H9 (cell line): ENCODE measurements around the gene FAM76B. TPM values are rescaled to one million over a fixed set of nuclear protein-coding genes. Genes with fewer than 3 reads are reported as not detected.

Experiments used
- DNase-seq: peaks from one replicate; pipeline ENCODE4 v3.0.0-alpha.2; 2017
- H2AFZ ChIP-seq: one replicate; pipeline ENCODE4 v1.6.1; 2013; ENCODE audit warnings: mild to moderate bottlenecking, low read length, control low read depth, moderate library complexity
- H2AK5ac ChIP-seq: 2 replicates; pipeline ENCODE4 v1.6.1; 2013; ENCODE audit warnings: low read length, control low read depth, mixed read lengths; ENCODE audit not compliant: insufficient read length
- H2BK120ac ChIP-seq: one replicate; pipeline ENCODE4 v1.6.1; 2013; ENCODE audit warnings: low read depth, mild to moderate bottlenecking, low read length, control low read depth, inconsistent platforms; ENCODE audit not compliant: poor library complexity, severe bottlenecking
- H2BK12ac ChIP-seq: 2 replicates; pipeline ENCODE4 v1.6.1; 2013; ENCODE audit warnings: low read length, control low read depth, mixed read lengths, low read depth; ENCODE audit not compliant: insufficient read length
- H2BK15ac ChIP-seq: 2 replicates; pipeline ENCODE4 v1.6.1; 2013; ENCODE audit warnings: low read depth, low read length, control low read depth
- H2BK20ac ChIP-seq: one replicate; pipeline ENCODE4 v1.6.1; 2013; ENCODE audit warnings: low read depth, mild to moderate bottlenecking, low read length, control low read depth, inconsistent platforms; ENCODE audit not compliant: poor library complexity, severe bottlenecking
- H2BK5ac ChIP-seq: 2 replicates; pipeline ENCODE4 v1.6.1; 2013; ENCODE audit warnings: low read length, control low read depth, mixed read lengths; ENCODE audit not compliant: insufficient read length
- H3K14ac ChIP-seq: 2 replicates; pipeline ENCODE4 v1.6.1; 2013; ENCODE audit warnings: low read length, control low read depth; ENCODE audit not compliant: insufficient read depth
- H3K18ac ChIP-seq: 2 replicates; pipeline ENCODE4 v1.6.1; 2013; ENCODE audit warnings: low read depth, mild to moderate bottlenecking, mixed read lengths, low read length, control low read depth; ENCODE audit not compliant: insufficient read length
- H3K23ac ChIP-seq: 2 replicates; pipeline ENCODE4 v1.6.1; 2013; ENCODE audit warnings: low read length, control low read depth, mixed read lengths, low read depth; ENCODE audit not compliant: insufficient read length
- H3K23me2 ChIP-seq: 2 replicates; pipeline ENCODE4 v1.6.1; 2013; ENCODE audit warnings: low read depth, mild to moderate bottlenecking, mixed read lengths, low read length, control low read depth; ENCODE audit not compliant: insufficient read length, poor library complexity, severe bottlenecking
- H3K27ac ChIP-seq: 2 replicates; pipeline ENCODE4 v1.5.1; 2013; ENCODE audit warnings: low read length, control low read depth, mixed read lengths, low read depth; ENCODE audit not compliant: insufficient read length
- H3K27me3 ChIP-seq: 2 replicates; pipeline ENCODE4 v1.6.1; 2013; ENCODE audit warnings: low read length, control low read depth, inconsistent platforms; ENCODE audit not compliant: insufficient read depth
- H3K4ac ChIP-seq: 2 replicates; pipeline ENCODE4 v1.6.1; 2013; ENCODE audit warnings: low read depth, mild to moderate bottlenecking, control low read depth, inconsistent platforms, low read length, moderate library complexity
- H3K4me1 ChIP-seq: 2 replicates; pipeline ENCODE4 v1.6.1; 2013; ENCODE audit warnings: low read length, control low read depth, inconsistent platforms; ENCODE audit not compliant: insufficient read depth
- H3K4me2 ChIP-seq: 2 replicates; pipeline ENCODE4 v1.6.1; 2013; ENCODE audit warnings: low read length, control low read depth, mixed read lengths; ENCODE audit not compliant: insufficient read length, insufficient read depth
- H3K56ac ChIP-seq: 2 replicates; pipeline ENCODE4 v1.6.1; 2013; ENCODE audit warnings: low read depth, mild to moderate bottlenecking, mixed read lengths, low read length, control low read depth; ENCODE audit not compliant: insufficient read length
- H3K79me1 ChIP-seq: 2 replicates; pipeline ENCODE4 v1.6.1; 2013; ENCODE audit warnings: low read depth, mild to moderate bottlenecking, moderate library complexity, low read length, control low read depth, inconsistent platforms; ENCODE audit not compliant: insufficient read depth, poor library complexity, severe bottlenecking
- H3K79me2 ChIP-seq: 2 replicates; pipeline ENCODE4 v1.6.1; 2013; ENCODE audit warnings: low read length, control low read depth, inconsistent platforms; ENCODE audit not compliant: insufficient read depth
- H3K9ac ChIP-seq: 2 replicates; pipeline ENCODE4 v1.6.1; 2013; ENCODE audit warnings: low read length, control low read depth, mixed read lengths; ENCODE audit not compliant: insufficient read length; ENCODE audit errors: extremely low read depth
- H3K9me3 ChIP-seq: one replicate; pipeline ENCODE4 v1.6.1; 2013; ENCODE audit warnings: low read depth, low read length, inconsistent platforms; ENCODE audit not compliant: control insufficient read depth
- H3T11ph ChIP-seq: one replicate; pipeline ENCODE4 v1.6.1; 2013; ENCODE audit warnings: mild to moderate bottlenecking, low read length, control low read depth, inconsistent platforms
- H4K20me1 ChIP-seq: one replicate; pipeline ENCODE4 v1.6.1; 2013; ENCODE audit not compliant: control insufficient read depth, insufficient read length, insufficient read depth
- H4K5ac ChIP-seq: 2 replicates; pipeline ENCODE4 v1.6.1; 2013; ENCODE audit warnings: low read depth, mild to moderate bottlenecking, mixed read lengths, low read length, control low read depth; ENCODE audit not compliant: insufficient read length
- H4K8ac ChIP-seq: replicated peaks from 2 replicates; pipeline ENCODE4 v1.6.1; 2013; ENCODE audit warnings: low read length, control low read depth, mixed read lengths, low read depth; ENCODE audit not compliant: insufficient read length
- H4K91ac ChIP-seq: 2 replicates; pipeline ENCODE4 v1.6.1; 2013; ENCODE audit warnings: low read depth, mild to moderate bottlenecking, moderate library complexity, mixed read lengths, low read length, control low read depth; ENCODE audit not compliant: insufficient read length
- H3K27ac Mint-ChIP-seq, 3 experiments: 2 replicates in 2 of 3; 3 replicates in 1 of 3; pipeline ENCODE4 v1.8.0; 2020 to 2021; ENCODE audit warnings: mixed read lengths in 3 of 3, mild to moderate bottlenecking in 1 of 3, moderate library complexity in 1 of 3
- H3K27me3 Mint-ChIP-seq: 2 replicates; pipeline ENCODE4 v1.8.0; 2021; ENCODE audit warnings: low read depth, mild to moderate bottlenecking, moderate library complexity, mixed read lengths
- H3K36me3 Mint-ChIP-seq, 3 experiments: 2 replicates in 2 of 3; 3 replicates in 1 of 3; pipeline ENCODE4 v1.8.0; 2020 to 2021; ENCODE audit warnings: low read depth in 3 of 3, mixed read lengths in 3 of 3; ENCODE audit not compliant: insufficient read depth in 1 of 3
- H3K4me1 Mint-ChIP-seq, 2 experiments: 2 replicates each; pipeline ENCODE4 v1.8.0; 2020; ENCODE audit warnings: mixed read lengths in 2 of 2
- H3K4me3 Mint-ChIP-seq, 2 experiments: 2 replicates in 1 of 2; 3 replicates in 1 of 2; pipeline ENCODE4 v1.8.0; 2020 to 2021; ENCODE audit warnings: mild to moderate bottlenecking in 2 of 2, mixed read lengths in 2 of 2, moderate library complexity in 1 of 2
- H3K9me3 Mint-ChIP-seq, 2 experiments: 2 replicates in 1 of 2; 3 replicates in 1 of 2; pipeline ENCODE4 v1.8.0; 2020; ENCODE audit warnings: mild to moderate bottlenecking in 2 of 2, mixed read lengths in 2 of 2, moderate library complexity in 1 of 2
- WGBS: extraction: QIAGEN DNeasy Blood & Tissue Kit; methylation state at CpG from one replicate; pipeline ENCODE4 v1.1.7; 2013; ENCODE audit warnings: missing lambda C conversion rate, low lambda C conversion rate, mixed read lengths; ENCODE audit not compliant: insufficient read length; ENCODE audit errors: extremely low coverage; 5-methylcytosine and 5-hydroxymethylcytosine counted together
- total RNA-seq: library from RNA; stranded (reverse); gene quantifications from 2 replicates; pipeline ENCODE4 v1.2.1, GENCODE V29; 2021
- TF ChIP-seq, protein P1 (sequence below): fragments of 200-600 bp; sonication (generic); conservative IDR thresholded peaks from 3 replicates; pipeline ENCODE4 v1.8.0; 2021; ENCODE audit warnings: antibody characterized with exemption, mild to moderate bottlenecking

Gene FAM76B
- total RNA-seq, 1 experiment from 2014 or later, result 31.5 TPM

DNA sequence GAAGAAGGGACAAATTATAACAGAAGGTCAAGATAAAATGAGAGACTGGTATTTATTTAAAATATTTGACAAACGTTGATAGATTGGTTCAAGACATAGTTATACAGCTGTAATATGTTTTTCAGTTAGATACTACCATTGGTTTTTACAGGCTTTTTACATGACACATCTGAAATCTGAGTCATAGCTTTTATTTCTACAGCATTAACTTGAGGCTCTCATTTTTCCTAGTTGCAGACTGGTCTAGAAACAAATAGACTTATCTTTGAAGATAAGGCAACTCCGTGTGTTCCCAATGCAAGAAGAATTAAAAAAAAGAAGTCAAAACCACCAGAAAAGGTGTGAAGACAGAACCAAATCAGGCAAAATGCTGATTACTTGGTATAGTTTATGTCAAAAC is 32.1 kb upstream of the FAM76B start:
- no CpG with 5 or more reads among the region's 2 CpGs for WGBS
- no peaks in the 10 kb centered on the region for H3K27me3 Mint-ChIP-seq
- Histone ChIP-seq H3K9ac (no peak overlapping the region), H3K4ac (no peak overlapping the region), H2AK5ac (no peak overlapping the region), H3K4me1 (no peaks in the 10 kb centered on the region), H3T11ph (no peak overlapping the region), H3K27me3 (no peaks in the 10 kb centered on the region), H3K56ac (no peak overlapping the region), H4K91ac (no peak overlapping the region), H3K79me2 (no peaks in the 10 kb centered on the region), H3K18ac (no peak overlapping the region), H2BK15ac (no peak overlapping the region), H2BK5ac (no peak overlapping the region), H2AFZ (no peak overlapping the region), H3K4me2 (no peak overlapping the region), H3K79me1 (no peaks in the 10 kb centered on the region), H3K14ac (no peak overlapping the region), H3K9me3 (no peaks in the 10 kb centered on the region), H2BK12ac (no peak overlapping the region), H3K23me2 (no peaks in the 10 kb centered on the region), H2BK20ac (no peak overlapping the region), H3K27ac (no peak overlapping the region), H4K20me1 (no peaks in the 10 kb centered on the region), H4K8ac (no peak overlapping the region), H4K5ac (no peak overlapping the region), H2BK120ac (no peak overlapping the region), H3K23ac (no peak overlapping the region)
- DNase-seq, result no peak
- no peaks in the 10 kb centered on the region for H3K9me3 Mint-ChIP-seq
- H3K27ac Mint-ChIP-seq, result no peak overlapping the region
- peaks cover 11 to 61% (median 58%) of the 10 kb centered on the region in 3 experiments; a peak in 6 of 7 replicates for H3K36me3 Mint-ChIP-seq
- no peak overlapping the region for H3K4me3 Mint-ChIP-seq
- H3K4me1 Mint-ChIP-seq, result no peaks in the 10 kb centered on the region
- TF ChIP-seq, protein P1, sequence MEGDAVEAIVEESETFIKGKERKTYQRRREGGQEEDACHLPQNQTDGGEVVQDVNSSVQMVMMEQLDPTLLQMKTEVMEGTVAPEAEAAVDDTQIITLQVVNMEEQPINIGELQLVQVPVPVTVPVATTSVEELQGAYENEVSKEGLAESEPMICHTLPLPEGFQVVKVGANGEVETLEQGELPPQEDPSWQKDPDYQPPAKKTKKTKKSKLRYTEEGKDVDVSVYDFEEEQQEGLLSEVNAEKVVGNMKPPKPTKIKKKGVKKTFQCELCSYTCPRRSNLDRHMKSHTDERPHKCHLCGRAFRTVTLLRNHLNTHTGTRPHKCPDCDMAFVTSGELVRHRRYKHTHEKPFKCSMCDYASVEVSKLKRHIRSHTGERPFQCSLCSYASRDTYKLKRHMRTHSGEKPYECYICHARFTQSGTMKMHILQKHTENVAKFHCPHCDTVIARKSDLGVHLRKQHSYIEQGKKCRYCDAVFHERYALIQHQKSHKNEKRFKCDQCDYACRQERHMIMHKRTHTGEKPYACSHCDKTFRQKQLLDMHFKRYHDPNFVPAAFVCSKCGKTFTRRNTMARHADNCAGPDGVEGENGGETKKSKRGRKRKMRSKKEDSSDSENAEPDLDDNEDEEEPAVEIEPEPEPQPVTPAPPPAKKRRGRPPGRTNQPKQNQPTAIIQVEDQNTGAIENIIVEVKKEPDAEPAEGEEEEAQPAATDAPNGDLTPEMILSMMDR, result no peak
